ENCODE data around the gene KPNA4.

The KPNA4 gene

GRCh38 chr3:160449636-160450598, 115.5 kb downstream of the KPNA4 start, which contains the start of gene TRIM59:
Gene TRIM59 (minus strand): TSS chr3:160449786. CDS start chr3:160439183, 10,603 bp downstream.
- DNase-seq, result peak; percentile 98

GRCh38 chr3:160448845-160449635, 116.3 kb downstream of the KPNA4 start:
- DNase-seq, result no peak

- DNase-seq, result no peak
Measured at GRCh38 chr3:160447544-160447943, 117.8 kb downstream of the KPNA4 start.

- no peak for DNase-seq
Measured at GRCh38 chr3:160446522-160447056, 118.8 kb downstream of the KPNA4 start.

GRCh38 chr3:160445854-160446253, 119.5 kb downstream of the KPNA4 start:
- DNase-seq, result no peak
